ENCODE results near the gene HOXA11.

The HOXA11 gene

DNA sequence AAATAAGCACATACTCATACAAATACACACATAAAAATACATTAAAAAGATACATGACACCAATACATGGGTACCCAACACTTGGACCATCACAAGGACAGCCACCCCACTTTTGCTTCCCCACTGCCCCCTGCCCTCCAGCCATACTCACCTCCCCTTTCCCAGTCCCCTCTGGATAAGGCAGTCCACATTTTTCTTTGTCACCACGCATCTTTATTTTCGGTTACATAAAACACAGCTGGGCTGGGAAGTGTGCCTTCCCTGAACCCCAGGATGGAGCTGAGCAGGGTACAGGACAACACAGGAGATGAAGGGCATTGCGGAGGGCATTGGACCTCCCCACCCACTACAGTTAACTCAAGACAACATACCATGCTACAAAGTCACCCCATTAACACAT, 31.5 kb downstream of the HOXA11 start:
- no CpG with 5 or more reads among the region's 3 CpGs for WGBS (ENCODE audit: insufficient coverage)
- DNase-seq, result peak in 1 of 3 donors; percentile 0
- ChIA-PET POLR2A (interaction anchor here (0.9 to 1.6 kb wide), 2 partner anchors 13 to 16 kb away, joined by 3 to 5 read pairs; no protein-coding TSS in a partner anchor), CTCF (interaction anchor here (1.0 to 4.1 kb wide), 11 partner anchors 9 to 779 kb away, joined by 3 to 24 read pairs (median 4); partner anchors contain the start of gene HOXA9)
- no peaks in the 10 kb centered on the region for H3K27me3 ChIP-seq (replicated peaks in 2 of 5; ENCODE audit: control insufficient read depth in 4 of 5, insufficient read depth in 5 of 5, low read length in 4 of 5)
- H3K9me3 ChIP-seq (ENCODE audit: control extremely low read depth in 1 of 5, control insufficient read depth in 4 of 5, insufficient read depth in 2 of 5, low read depth in 1 of 5, low read length in 4 of 5), result no peaks in the 10 kb centered on the region
- peak overlapping the region; percentile 75 to 96 for H3K27ac ChIP-seq (ENCODE audit: insufficient read depth in 1 of 2, low read depth in 1 of 2, low read length in 2 of 2, poor library complexity in 1 of 2, severe bottlenecking in 2 of 2)
- H3K4me1 ChIP-seq (ENCODE audit: control extremely low read depth in 1 of 4, control insufficient read depth in 4 of 4, insufficient read depth in 4 of 4, low read length in 3 of 4), result peaks cover 5 to 83% (median 76%) of the 10 kb centered on the region in 4 experiments
- peaks cover 0 to 32% (median 0%) of the 10 kb centered on the region in 4 experiments for H3K36me3 ChIP-seq (ENCODE audit: control insufficient read depth in 4 of 4, insufficient read depth in 4 of 4, low read length in 3 of 4)
- peak overlapping the region in 6 of 7 experiments; percentile 13 to 100 (median 92) for H3K4me3 ChIP-seq (ENCODE audit: control insufficient read depth in 1 of 7, extremely low read depth in 1 of 7, insufficient read depth in 4 of 7, low read depth in 2 of 7, low read length in 6 of 7)

DNA sequence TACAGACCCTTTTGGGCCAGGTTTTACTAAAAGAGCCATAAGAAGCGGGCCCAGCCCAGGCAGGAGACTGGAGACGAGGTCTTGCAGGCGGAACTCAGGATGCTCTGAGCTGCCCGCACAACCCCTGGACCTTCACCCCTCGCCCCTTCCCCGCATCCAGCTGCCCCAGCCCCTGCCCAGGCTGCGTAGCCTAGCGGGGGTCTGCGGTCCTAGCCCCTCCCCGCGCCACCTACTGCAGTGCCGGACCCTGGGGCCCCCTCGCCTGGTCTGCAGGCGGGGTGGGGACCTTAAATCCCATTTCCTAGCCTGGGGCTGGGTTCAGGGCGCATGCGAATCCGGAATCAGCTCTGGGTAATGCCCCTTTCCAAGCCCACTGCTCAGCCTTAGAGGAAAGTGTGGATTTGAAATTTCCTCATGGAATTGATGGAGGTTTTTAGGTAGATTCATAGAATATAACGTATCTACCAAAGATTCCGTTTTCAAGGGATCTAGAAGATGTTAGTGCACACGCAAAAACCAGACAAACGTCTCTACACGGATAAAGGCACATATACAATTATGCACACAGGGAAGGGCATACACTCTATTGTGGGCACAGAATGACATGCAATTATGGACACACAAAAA, 32.1 kb downstream of the HOXA11 start:
- Histone ChIP-seq H3K27me3 (replicated peaks in 2 of 5; ENCODE audit: control insufficient read depth in 4 of 5, insufficient read depth in 5 of 5, low read length in 4 of 5) (no peaks in the 10 kb centered on the region), H3K9me3 (ENCODE audit: control extremely low read depth in 1 of 5, control insufficient read depth in 4 of 5, insufficient read depth in 2 of 5, low read depth in 1 of 5, low read length in 4 of 5) (no peaks in the 10 kb centered on the region), H3K4me1 (ENCODE audit: control extremely low read depth in 1 of 4, control insufficient read depth in 4 of 4, insufficient read depth in 4 of 4, low read length in 3 of 4) (peaks cover 5 to 83% (median 76%) of the 10 kb centered on the region in 4 experiments), H3K4me3 (ENCODE audit: control insufficient read depth in 1 of 7, extremely low read depth in 1 of 7, insufficient read depth in 4 of 7, low read depth in 2 of 7, low read length in 6 of 7) (peak overlapping the region; percentile 76 to 100 (median 91)), H3K27ac (ENCODE audit: insufficient read depth in 1 of 2, low read depth in 1 of 2, low read length in 2 of 2, poor library complexity in 1 of 2, severe bottlenecking in 2 of 2) (peak overlapping the region; percentile 75 to 96), H3K36me3 (ENCODE audit: control insufficient read depth in 4 of 4, insufficient read depth in 4 of 4, low read length in 3 of 4) (peaks cover 0 to 34% (median 0%) of the 10 kb centered on the region in 4 experiments)
- DNase-seq, result peak in 1 of 3 donors; percentile 16
- ChIA-PET CTCF (interaction anchor here (0.8 to 4.1 kb wide), 16 partner anchors 9 to 1275 kb away, joined by 3 to 24 read pairs (median 4); partner anchors contain the start of gene HOXA9), POLR2A (interaction anchor here (0.8 to 3.4 kb wide), 6 partner anchors 9 to 784 kb away, joined by 3 to 15 read pairs (median 3); no protein-coding TSS in a partner anchor)
- 4% methylated on average over 7 of the region's 22 CpGs for WGBS (ENCODE audit: insufficient coverage)

DNA sequence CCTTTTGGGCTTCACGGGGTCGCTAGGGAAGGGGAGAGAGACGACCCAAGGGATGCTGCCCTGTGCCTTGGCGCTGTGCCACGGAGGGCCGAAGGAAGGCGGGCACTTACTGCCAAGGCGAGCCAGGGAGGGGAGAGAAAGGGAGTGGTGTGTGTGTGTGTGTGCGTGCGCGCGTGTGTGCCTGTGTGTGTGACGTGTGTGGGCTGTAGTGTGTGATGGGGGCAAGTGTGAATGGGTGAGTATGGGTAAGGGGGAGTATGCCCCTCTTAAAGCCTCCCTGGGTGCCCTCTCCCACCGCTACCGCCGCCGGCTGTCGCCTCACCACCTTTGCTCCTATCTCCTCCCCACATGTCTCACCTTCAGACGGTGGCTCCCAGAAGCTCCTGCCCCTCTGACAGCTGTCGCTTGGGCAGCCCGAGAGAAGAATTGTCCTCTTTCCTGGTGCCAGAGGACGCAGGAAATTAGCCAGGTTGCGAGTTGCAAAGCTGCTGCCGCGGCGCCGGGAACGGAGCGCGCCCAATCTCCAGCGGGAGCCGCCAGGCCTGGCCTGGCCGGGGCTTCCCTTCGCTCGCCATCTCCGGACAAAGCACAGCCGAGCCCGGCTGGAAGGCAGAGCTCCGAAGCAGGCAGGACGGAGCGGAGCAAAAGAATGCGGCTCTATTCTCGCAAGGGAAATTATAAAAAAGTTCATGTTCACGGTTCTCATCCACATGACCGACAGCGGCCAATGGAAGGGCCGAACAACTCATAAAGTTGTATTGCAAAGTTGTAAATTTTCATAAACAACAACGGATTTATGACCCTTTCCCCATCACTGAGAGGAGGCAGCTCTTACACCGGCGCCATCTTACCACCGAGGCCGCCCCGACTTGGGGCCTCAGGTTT, 32.9 kb downstream of the HOXA11 start, which contains the start of gene HOXA3:
HOXA3 (minus strand) TSS at position 653 of the 885 bp plus-strand sequence. CDS start 41,943 bp downstream, outside the sequence.
- peak within 1 kb of the TSS; percentile 76 to 100 (median 91) for H3K4me3 ChIP-seq (ENCODE audit: control insufficient read depth in 1 of 7, extremely low read depth in 1 of 7, insufficient read depth in 4 of 7, low read depth in 2 of 7, low read length in 6 of 7)
- ChIA-PET CTCF (interaction anchor here (0.8 to 9.1 kb wide), 20 partner anchors 7 to 1275 kb away, joined by 3 to 87 read pairs (median 4); partner anchors contain the start of gene HOXA9), POLR2A (interaction anchor here (0.8 to 3.4 kb wide), 8 partner anchors 10 to 952 kb away, joined by 3 to 15 read pairs (median 3); partner anchors contain the start of gene HNRNPA2B1)
- H3K9me3 ChIP-seq (ENCODE audit: control extremely low read depth in 1 of 5, control insufficient read depth in 4 of 5, insufficient read depth in 2 of 5, low read depth in 1 of 5, low read length in 4 of 5), result no peaks in the 10 kb centered on the region
- H3K27ac ChIP-seq (ENCODE audit: insufficient read depth in 1 of 2, low read depth in 1 of 2, low read length in 2 of 2, poor library complexity in 1 of 2, severe bottlenecking in 2 of 2), result peak within 1 kb of the TSS; percentile 75 to 96
- H3K36me3 ChIP-seq (ENCODE audit: control insufficient read depth in 4 of 4, insufficient read depth in 4 of 4, low read length in 3 of 4), result peaks cover 0 to 39% (median under 1%) of the 10 kb centered on the region in 4 experiments
- peak; percentile 88 to 96 (median 94) for DNase-seq
- peaks cover 5 to 83% (median 75%) of the 10 kb centered on the region in 4 experiments for H3K4me1 ChIP-seq (ENCODE audit: control extremely low read depth in 1 of 4, control insufficient read depth in 4 of 4, insufficient read depth in 4 of 4, low read length in 3 of 4)
- no peaks in the 10 kb centered on the region for H3K27me3 ChIP-seq (replicated peaks in 2 of 5; ENCODE audit: control insufficient read depth in 4 of 5, insufficient read depth in 5 of 5, low read length in 4 of 5)
- under 1% methylated on average over 41 of the region's 53 CpGs for WGBS (ENCODE audit: insufficient coverage)

DNA sequence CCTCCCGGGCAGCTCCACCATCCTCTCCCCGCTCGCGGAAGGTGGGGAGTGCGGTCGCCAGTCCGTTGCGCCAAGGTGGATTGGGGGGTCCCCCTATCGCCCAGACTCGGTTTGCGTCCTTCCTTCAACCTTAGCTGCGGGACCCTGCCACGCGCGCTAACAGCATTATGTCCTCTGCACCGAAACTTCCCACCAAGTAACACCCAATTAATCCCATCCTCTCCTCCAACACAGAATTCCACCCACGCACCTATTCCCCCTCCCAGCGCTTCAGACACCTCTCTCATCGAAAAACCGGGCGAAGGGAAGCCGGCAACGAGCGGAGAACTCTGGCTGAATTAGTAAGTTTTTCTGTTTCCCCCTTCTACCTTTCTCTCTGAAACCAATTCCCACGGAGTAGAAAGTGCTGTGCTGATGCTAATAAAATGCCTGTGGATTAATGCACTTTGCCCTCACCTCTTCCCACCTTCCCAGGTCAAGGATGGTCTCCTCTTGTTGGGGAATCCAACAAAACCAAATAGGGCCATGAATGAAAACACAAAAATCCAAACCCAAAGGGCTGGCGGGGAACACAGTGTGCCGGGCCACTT, 33.6 kb downstream of the HOXA11 start:
- Histone ChIP-seq H3K27me3 (replicated peaks in 2 of 5; ENCODE audit: control insufficient read depth in 4 of 5, insufficient read depth in 5 of 5, low read length in 4 of 5) (no peaks in the 10 kb centered on the region), H3K9me3 (ENCODE audit: control extremely low read depth in 1 of 5, control insufficient read depth in 4 of 5, insufficient read depth in 2 of 5, low read depth in 1 of 5, low read length in 4 of 5) (peaks cover 0 to 2% (median 0%) of the 10 kb centered on the region in 5 experiments), H3K4me1 (ENCODE audit: control extremely low read depth in 1 of 4, control insufficient read depth in 4 of 4, insufficient read depth in 4 of 4, low read length in 3 of 4) (peaks cover 5 to 86% (median 78%) of the 10 kb centered on the region in 4 experiments), H3K4me3 (ENCODE audit: control insufficient read depth in 1 of 7, extremely low read depth in 1 of 7, insufficient read depth in 4 of 7, low read depth in 2 of 7, low read length in 6 of 7) (peak overlapping the region; percentile 76 to 100 (median 91)), H3K36me3 (ENCODE audit: control insufficient read depth in 4 of 4, insufficient read depth in 4 of 4, low read length in 3 of 4) (peaks cover 0 to 46% (median 4%) of the 10 kb centered on the region in 4 experiments), H3K27ac (ENCODE audit: insufficient read depth in 1 of 2, low read depth in 1 of 2, low read length in 2 of 2, poor library complexity in 1 of 2, severe bottlenecking in 2 of 2) (peak overlapping the region; percentile 75 to 96)
- DNase-seq, result peak in 2 of 3 donors; percentile 65 to 80
- WGBS (ENCODE audit: insufficient coverage), result 0% methylated on average over 22 of the region's 27 CpGs
- ChIA-PET POLR2A (interaction anchor here (1.1 to 3.4 kb wide), 5 partner anchors 11 to 951 kb away, joined by 3 to 15 read pairs (median 4); partner anchors contain the start of gene HNRNPA2B1), CTCF (interaction anchor here (0.7 to 9.1 kb wide), 20 partner anchors 8 to 786 kb away, joined by 3 to 87 read pairs (median 6); partner anchors contain the start of genes HOXA4 and HOXA9)

DNA sequence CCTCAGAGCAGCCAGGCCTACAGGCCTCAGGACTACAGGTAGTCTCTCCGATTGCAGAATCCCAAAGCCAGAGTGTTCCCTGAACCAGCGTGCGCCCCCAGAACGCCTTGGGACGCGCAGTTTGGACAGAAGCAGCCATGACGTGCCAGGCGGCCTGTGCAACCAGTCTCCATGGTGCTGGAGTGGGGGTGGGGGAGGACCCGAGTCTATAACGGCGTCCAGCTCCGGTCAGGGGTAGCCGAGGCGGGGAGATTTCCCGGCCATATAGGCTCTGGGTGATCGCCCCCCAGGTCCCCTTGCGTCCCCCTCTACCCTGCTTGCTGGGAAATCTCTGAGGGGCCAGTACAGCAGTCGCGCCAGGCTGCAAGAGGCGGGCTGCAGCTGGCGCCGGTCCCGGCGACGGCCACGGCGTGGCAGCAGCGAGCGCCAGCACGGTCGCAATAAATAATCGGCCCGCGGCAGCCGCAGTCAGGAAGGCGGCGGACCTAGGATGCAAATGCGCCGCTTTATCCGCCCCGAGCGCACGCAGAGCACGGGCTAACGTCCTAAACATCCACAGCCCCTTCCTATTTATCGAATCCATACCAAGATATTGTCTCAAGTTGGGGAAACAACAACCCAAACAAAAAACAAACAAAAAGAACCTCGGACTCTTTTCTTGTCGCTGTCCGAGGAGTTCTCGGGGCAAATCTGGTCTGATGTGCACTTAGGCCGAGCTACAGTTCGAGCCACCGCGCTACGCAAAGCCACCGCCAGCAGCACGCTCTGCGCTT, 34.3 kb downstream of the HOXA11 start:
- DNase-seq, result peak; percentile 83 to 91 (median 91)
- WGBS (ENCODE audit: insufficient coverage), result 0% methylated on average over 54 of the region's 58 CpGs
- peak overlapping the region; percentile 76 to 100 (median 91) for H3K4me3 ChIP-seq (ENCODE audit: control insufficient read depth in 1 of 7, extremely low read depth in 1 of 7, insufficient read depth in 4 of 7, low read depth in 2 of 7, low read length in 6 of 7)
- H3K9me3 ChIP-seq (ENCODE audit: control extremely low read depth in 1 of 5, control insufficient read depth in 4 of 5, insufficient read depth in 2 of 5, low read depth in 1 of 5, low read length in 4 of 5), result peaks cover 0 to 2% (median 0%) of the 10 kb centered on the region in 5 experiments
- CTCF ChIA-PET, result interaction anchor here (0.7 to 9.1 kb wide), 24 partner anchors 9 to 1258 kb away, joined by 3 to 87 read pairs (median 6); partner anchors contain the start of genes HOXA4 and HOXA9
- H3K36me3 ChIP-seq (ENCODE audit: control insufficient read depth in 4 of 4, insufficient read depth in 4 of 4, low read length in 3 of 4), result peaks cover 0 to 53% (median 7%) of the 10 kb centered on the region in 4 experiments
- H3K4me1 ChIP-seq (ENCODE audit: control extremely low read depth in 1 of 4, control insufficient read depth in 4 of 4, insufficient read depth in 4 of 4, low read length in 3 of 4), result peaks cover 5 to 84% (median 80%) of the 10 kb centered on the region in 4 experiments
- peak overlapping the region; percentile 75 to 96 for H3K27ac ChIP-seq (ENCODE audit: insufficient read depth in 1 of 2, low read depth in 1 of 2, low read length in 2 of 2, poor library complexity in 1 of 2, severe bottlenecking in 2 of 2)
- POLR2A ChIA-PET, result interaction anchor here (1.1 to 3.4 kb wide), 5 partner anchors 11 to 951 kb away, joined by 3 to 15 read pairs (median 4); partner anchors contain the start of gene HNRNPA2B1
- no peaks in the 10 kb centered on the region for H3K27me3 ChIP-seq (replicated peaks in 2 of 5; ENCODE audit: control insufficient read depth in 4 of 5, insufficient read depth in 5 of 5, low read length in 4 of 5)
